DMS114 treated with DMSO at 0.1 percent for 48 hours (cell line): ENCODE data around the gene DMD.

ENCODE experiments used
- DNase-seq: peaks from one replicate; lab custom pipeline; 2025; ENCODE audit not compliant: unreplicated experiment; lab: John Stamatoyannopoulos, UW

The DMD gene

DNA sequence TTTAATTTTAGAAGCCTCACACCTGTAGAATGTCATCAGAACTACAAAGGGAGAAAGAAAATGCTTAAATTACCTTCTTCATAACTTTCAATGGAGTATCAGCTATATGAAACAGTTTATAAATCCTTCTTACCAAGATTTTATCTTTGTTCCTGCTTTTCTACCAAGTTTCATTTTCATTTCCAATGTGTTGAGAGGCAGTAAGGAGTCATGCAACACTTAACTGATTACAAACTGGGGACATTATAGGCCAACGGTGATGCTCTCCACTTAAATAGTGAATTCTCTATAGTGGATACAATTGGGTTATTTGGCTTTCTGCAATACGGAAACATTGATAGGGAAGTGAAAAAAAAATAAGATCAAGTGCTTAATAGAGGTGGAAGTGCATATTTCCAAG lies 1994.3 kb downstream of the DMD start:
- no peak for DNase-seq

DNA sequence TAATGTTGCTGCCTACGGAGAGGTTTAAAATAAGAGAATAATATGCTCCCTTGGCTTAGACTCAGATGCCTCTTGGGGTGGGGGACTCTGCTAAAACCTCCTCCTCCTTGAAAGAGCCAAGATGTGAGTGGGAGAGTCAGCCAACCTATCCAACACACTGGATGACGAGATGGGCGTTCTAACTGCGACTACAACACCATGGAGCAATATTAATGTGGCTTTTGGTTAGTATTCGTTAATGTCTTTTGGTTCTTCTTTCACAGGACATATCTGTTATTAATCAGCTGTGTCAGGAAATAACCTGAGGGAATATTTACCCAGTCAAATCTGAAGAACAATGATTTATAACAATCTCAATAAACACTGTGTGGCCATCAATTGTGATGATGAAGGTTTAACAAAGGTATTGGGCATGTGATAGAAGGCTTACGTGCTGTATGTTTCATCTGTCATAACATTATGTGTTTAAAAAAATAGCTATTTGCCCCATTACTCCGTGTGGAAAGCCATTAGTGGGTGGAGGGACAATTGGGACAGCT lies 1996.0 kb downstream of the DMD start:
- no peak for DNase-seq

DNA sequence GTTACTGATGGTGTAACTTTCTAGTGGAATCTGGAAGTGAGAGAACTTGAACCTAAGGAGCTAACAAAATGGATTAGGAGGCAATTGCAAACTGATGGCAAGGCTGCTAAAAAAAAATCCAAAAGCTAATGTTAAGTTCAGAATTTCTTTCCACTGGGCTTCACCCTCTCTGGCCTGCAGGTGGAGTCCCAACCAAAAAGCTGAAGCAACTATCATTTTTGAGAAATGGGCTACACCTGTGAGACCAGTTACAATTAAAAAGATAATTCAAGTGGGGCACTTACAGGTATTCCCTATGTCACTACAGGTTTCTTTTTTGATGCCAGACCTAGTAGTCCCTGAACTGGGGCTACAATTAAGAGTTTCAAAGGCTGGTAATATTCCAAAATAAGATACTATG lies 1997.4 kb downstream of the DMD start:
- DNase-seq: no peak

DNA sequence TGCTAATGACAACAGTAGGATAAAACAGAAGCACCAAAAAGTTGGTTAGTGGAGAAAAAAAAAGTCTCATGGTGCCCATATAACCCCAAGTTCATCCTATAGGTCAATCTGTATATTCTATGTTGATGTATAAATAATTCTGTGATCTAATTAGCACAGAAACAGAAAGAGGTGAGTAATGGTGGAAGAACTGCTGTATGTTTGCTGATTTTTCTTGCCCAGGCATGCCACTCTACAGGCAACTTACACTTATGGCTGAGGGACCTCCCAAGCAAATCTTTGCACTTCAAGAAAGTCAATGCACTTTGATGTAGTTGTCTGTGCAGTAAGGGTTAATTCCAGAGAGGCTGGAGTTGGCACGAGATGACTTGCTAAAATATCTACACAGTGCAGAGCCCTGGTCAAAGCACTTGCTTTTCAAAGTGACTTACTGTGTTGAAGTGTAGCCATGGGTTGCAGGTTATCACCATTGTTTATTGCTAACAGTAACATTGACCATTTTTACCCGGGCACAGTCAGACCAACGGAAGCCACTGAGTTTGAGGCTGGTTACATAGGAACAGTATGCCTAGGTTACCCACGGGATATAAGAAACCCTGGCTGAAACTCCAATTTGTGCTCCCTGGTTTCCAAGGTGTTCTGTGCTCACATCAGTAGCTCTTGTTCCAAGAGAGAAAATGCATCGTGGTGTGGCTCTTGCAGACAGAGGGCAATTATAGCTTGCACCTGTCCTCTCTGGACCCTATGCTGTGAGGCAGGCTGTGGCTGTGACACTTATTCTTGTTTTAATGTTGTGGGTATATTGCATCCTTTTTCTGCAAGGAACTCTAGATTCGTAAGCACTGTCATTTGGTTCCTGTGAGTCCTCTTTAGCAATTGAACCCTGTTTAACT lies 1998.2 kb downstream of the DMD start:
- DNase-seq: no peak

DNA sequence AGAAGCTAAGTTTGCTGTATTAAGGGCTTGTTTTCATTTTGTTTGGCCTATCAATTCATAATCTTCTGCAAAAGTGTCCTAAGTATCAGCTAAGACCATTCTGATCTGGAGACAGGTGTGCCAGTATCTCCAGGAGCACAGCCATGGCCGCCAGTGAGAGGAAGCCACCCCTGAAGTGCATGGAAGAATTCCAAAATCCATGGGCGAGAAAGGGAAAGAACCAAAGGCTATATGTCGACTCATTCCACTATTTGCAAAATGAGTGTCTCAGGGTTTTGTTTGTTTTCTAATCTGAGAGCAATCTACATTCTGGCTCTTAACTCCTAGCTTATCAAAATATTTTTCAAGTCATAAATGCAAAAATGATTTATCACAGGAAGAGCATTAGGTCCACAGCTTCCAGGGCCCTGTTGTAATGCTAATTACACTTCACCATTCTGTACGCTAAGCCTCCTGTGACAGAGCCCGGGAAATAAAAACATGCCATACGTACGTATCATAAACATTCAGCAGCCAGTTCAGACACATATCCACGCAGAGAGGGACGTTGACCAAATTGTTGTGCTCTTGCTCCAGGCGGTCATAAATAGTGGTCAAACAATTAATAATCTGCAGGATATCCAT lies 2002.2 kb downstream of the DMD start:
- no peak for DNase-seq

DNA sequence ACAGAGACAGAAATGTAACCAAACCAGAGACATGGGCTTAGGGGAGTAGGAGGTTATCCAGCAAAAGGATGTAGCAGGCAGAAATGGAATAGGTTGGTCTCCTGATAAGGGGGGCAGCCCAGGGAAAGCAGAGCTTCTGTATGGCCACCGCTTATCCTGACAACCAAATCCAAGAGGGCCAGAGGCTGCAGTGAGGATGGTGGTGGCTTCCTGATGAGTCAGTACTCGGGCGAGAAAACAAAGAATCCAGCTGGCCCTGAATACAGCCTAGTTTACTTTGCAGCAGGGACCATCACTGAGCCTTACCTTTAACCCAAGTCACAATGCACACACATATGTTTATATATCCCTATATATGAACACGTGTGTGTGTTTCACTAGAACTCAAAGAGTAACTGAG lies 2009.8 kb downstream of the DMD start:
- no peak for DNase-seq

DNA sequence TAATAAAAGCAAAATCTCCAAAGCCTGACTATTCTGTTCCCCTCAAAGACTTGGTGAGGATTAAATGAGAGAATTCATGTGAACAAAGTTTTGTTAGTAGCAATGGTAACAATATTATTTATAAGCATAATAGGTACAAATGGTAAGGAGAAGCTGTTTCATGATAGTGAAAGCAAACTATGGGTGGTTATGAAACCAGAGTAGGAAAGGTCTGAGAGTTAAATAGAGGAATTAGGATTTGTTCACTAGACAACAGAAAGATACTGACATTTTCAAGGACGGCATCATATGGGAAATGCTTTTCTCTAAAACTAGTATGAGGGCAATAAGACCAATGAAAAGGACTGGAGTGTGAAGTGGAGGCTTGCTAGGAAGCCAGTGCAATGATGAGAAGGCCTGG lies 2010.9 kb downstream of the DMD start:
- no peak for DNase-seq

DNA sequence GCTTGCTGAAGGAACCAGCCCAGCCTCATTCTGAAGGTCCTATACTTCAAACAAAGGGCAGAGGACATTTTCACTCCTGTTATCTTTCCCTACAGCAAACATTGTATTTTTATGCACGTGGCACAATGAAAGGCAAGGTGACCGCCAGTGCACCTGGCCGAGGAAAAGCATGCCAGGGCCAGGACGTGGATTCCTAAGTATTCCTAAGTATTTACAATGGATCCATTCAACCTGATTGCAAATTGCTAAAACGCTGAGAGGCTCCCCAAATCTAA lies 2011.6 kb downstream of the DMD start:
- DNase-seq: no peak

DNA sequence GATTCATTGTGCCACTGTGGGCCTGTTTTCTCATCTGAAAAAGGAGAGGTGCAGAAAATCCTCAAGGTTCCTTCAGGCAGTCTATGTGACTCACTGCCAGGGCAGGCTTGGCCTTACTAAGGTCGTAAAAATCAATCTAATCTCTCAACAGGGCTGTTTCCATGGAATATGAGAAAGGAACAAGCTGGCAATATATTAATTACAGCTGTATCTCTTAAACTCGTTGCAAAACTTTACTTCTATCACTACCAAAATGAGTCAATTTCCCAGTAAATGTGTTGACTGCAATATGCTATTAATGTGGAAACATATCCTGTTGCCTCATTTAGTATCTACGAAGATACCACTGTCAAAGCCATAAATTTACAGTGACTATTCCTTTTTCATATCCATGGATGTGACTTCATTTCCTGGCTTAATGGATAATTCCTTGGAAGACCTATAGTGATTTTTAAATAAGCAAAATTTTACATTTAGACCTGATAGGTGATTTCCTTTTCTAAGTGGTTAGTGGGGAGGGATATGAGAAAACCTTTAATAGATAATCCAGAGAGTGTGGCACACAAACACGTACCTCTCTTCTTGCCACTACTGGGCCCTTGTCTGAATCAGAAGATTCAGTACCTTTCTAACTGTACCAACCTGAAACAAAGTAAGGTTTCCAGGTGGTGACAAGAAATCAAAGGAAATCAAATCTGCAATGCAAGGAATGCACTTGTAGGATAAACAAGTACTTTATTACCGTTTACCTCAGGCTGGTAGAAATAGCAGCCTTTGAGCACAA lies 2012.1 kb downstream of the DMD start:
- DNase-seq: no peak

DNA sequence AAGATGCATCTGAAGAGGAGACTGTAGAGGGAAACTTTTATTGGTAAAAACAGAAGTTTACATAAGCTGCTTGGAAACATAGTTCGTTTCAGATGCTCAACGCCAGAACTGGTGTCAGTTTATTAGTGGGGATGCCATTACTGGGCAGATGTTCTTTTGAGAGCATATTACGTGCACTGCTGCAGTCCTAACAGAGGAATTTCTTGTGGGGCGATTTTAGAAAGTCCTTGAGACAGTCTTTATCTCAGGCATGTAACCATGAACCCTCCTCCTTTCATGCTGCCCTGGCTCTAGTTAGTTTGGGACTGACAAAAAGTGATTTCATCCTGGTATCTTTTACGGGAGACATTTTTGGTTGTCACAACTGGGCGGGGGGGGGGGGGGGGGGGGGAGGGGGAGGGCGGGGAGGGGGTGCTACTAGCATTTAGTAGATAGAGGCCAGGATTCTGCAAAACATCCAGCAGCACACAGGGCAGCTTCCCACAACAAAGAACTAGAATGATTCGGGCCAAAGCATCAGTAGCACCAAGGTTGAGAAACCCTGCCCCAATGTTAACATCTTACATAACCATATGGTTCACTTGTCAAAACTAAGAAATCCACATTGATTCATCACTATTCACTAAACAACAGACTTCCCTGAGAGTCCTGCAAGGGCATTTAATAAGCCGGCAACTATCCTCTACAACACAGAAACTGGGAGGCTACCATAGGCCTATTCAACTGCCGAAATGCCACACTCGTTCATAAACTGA lies 2021.0 kb downstream of the DMD start:
- no peak for DNase-seq

DNA sequence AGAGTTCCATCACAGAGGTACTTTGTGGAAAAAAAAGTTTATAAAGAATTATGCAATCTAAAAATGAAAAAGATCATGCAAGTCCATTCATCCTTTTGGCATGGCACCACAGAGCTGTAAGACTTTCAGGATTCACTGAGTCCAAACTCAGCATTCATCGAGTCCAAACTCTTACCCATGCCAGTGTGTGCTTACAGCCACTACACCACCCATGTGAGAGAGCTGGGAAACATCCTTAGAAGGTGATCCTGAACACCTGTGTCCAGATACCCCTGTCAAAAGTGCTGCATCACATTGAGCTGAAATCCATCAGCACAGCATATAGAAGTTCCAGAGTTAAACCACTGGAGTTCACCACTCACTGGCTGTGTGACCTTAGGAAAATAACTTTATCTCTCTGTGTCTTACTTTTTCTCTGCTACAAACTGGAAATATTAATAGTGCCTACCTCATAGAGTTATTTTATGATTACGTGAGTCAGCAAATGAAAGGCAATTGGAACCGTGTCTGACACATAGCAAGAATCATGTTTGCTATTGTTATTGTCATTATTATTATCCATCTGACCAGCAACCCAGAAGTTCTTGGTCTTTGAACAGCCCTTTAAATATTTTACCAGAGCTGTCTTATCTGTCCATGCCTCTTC lies 2024.5 kb downstream of the DMD start:
- DNase-seq: no peak

DNA sequence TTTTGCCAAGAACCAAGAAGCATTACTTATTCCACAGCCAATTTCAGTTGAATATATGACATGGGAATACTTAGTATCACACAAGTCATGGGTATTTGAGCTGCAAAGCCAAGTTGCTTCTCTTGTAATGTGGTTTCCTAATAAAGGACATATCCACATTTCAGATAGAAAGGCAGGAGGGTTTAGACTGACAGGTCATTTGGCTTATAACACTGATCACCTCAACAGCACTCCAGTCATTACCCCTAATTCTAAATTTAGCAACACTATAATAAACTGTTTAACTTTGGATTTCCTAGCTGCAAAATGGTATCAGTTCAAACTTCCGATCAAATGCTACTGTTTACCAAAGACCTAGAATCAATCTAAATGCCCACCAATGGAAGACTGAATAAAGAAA lies 2025.5 kb downstream of the DMD start:
- no peak for DNase-seq

DNA sequence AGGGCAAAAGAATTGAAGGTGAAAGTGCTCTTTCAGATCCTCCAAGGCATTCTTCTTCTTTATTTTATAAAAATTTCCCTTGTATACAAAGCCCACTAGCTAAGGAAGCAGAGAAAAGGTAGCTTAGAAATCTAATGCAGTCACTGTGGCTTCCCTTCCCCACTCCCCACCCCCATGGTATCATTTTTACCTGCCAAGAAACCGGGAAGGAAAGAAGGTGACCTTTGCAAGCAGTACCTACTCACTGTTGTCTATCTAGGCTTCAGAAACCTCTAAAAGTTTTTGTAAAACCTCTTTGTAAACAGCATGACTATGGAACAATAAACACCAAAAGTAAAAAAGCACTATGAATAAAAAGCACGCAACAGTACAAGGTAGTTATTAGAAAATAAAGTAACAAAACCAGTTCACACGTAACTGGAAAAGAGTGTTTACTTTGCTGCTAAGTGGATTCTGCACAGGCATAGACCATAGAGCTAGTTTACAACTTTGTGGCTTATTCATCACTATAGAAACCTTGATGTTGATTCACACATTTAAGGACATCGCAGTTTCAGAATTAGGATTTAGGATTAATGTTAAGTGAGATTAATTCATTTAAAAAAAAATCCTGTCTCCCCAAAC lies 2029.9 kb downstream of the DMD start:
- DNase-seq: no peak

DNA sequence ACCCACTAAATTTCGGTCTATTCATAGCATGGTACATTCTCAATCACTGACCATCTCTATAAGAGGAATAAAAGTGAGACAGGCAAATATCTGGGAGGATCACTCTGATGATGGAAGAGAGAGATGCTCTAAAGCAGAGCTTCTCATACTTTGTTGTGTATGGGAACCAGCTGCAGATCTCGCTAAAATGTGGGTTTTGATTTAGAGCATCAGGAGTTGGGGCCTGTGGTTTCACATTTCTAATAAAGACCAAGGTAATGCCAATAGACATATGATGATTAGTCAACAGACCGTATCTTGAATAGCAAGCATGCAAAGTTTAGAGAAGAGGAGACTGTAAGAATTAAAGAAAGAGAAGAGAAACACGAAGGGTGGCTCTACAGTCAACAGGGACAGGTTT lies 2032.1 kb downstream of the DMD start:
- DNase-seq: no peak

DNA sequence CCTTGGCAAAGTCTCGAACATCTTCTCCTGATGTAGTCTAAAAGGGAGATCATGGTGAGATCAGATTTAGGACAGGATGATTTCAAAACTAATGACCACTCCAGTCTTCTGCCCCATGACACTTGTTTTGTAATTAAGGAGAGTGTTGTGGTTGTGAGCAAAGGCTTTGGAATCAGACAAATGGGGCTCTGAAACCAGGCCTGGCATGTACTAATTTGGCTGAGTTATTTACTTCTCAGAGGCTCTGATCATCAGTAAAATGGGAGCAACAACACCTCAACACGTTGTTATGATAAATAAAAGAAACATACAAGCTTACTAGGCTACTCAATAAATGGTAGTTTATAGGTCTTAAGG lies 2032.6 kb downstream of the DMD start:
- no peak for DNase-seq

DNA sequence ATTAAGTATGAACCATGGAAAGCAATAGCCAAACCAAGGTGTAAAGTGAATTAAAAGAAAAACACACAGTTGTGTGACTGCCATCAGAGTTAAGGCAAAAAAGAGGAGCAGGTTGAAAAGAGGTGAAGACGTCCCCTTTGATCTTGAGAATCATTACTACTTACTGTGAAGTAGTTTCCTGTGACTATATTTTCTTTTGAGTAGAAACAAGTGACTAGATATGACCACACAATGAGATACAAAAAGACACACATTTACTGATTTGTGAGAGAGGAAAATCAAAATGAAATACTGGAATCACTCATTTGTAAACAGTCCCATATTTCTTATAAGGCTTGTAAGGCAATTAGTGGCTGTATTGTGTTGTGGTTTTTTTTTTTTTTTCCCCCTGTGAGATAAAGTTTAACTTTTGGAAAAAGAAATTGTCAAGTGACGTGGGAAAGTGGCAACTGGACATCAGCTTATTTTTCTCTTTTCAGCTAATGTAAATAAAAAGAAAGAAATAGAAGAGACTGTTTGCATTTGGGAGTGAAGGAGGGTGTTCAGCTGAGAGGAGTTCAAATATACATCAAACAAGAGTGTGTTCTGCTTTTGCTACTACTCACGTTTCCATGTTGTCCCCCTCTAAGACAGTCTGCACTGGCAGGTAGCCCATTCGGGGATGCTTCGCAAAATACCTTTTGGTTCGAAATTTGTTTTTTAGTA lies 2033.1 kb downstream of the DMD start:
- no peak for DNase-seq

DNA sequence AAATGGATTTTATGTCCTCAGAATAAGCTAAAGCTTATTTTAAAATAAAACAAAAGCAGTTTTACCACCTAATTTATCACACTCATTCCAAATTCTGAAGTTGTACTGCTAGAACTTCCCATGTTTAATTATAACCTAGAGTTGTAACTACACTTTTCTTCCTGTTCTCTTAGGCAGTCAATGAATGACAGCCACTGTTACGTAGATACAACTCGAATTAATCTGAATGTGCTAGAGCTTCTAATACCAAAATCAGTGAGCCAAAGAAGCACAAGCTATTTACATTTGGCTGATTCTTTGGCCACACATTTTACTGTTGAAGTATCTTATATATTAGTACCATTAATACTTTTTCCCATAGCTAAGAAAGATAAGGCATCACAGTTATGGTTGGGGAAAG lies 2040.6 kb downstream of the DMD start:
- DNase-seq: no peak

DNA sequence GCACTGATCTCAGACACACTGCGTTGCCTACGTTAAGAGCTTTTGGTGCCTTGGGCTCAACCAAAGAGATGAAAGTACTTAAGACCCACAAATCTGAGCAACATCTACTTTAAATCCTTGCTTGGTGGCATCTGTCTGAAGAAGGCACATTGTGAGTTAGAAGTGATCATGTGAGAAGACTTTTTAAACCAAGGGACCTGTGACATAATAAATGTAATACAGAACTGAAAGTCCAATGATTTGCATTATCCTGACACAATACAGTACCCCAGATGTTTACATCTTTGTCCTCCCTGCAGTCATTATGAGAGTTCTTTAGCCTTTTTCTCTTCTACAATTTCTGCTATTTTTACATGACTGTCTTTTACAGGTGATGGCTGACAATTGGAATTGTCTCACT lies 2042.8 kb downstream of the DMD start:
- no peak for DNase-seq

DNA sequence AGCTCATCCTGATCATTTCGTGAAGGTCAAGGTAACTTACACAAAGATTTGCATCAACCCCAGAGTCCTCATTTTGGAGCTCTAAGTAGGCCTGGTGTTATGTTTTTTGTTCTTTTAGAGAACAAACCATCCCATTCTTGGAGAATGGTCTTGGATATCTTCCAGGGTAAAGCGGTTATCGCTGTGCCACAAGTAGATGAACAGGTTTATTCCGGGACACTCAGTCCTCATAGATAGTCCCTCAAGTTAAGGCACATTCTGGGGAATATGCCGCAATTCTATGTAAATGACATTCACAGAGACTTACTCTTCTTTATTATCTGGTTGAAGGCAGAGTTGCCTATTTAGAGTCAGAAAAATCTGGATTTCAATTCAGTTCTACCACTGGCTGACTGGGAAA lies 2044.5 kb downstream of the DMD start:
- no peak for DNase-seq

DNA sequence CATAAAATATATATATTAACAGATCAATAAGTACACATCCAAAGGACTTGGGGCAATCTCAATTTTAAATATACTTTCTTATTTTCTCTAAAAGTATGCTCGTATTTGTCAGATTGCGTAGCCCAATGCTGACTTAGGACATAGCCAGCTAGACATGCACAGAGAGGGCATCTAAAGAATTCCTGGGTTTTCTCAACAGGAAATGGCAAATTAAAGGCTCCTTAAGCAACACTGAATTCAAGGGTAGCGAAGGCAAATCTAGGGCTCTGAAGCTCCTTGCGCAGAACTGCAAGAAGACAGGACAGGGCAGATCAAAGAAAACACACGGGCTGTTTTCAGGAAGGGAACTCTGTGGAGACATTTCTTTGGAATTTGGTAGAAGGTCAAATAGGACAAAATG lies 2044.9 kb downstream of the DMD start:
- no peak for DNase-seq
